ENCODE measurements around the gene RAP1A.
"Not testable (repeated sequence)": the region's sequence is repeated elsewhere in the genome, so short reads cannot be mapped to it uniquely, and the experiment has no call there.

The RAP1A gene

DNA sequence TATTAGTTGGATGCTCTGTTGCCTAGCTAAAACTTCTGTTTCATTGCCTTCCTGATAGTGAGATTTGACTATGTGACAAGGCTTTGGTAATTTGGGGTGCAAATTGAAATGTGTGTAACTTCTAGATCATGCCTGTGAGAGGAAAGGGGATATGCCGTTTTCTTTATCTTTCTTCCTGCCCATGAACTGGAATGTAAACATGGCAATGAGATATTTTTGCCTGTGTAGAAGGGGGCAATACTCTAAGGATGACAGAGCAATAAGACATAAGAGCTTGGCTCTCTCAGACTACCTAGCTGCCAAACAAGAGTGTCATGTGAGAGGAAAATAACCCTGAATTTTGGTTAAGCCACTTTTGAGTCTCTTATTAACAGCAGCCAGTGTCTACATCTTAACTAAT, 49.7 kb downstream of the RAP1A start:
- no peak for DNase-seq

DNA sequence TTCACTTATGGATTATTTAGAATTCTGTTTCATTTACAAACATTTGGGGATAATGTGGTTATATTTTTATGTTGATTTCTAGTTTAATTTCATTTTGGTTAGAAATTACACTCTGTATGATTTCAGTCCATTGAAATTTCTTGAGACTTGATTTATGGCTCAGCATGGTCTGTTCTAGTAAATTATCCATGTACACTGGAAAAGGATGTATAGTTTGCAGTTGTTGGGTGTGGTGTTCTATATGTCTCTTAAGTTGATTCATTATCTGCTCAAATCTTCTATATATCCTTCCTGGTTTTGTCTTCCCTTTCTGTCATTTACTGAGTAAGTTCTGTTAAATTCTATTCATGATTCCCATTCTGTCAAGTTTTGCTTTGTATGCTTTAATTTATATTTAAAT, 52.3 kb downstream of the RAP1A start:
- DNase-seq, result no peak

DNA sequence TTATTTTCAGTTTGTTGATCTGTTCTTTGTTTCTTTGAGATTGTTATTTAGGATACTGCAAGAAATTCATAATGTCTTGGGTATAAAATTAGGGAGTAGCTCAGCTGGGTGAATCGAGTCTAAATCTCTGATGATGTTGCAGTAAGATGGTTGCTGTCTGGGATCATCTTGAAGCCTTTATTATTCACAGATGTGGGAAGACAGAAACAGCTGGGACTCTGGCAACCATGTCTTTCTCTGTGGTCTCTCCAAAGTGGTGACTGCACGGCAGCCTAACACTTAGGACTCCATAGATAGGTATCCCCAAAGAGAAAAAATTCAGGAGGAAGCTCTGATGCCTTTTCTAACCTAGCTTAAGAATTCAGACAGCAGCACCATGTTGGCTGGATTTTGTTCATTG, 52.7 kb downstream of the RAP1A start:
- DNase-seq, result no peak

DNA sequence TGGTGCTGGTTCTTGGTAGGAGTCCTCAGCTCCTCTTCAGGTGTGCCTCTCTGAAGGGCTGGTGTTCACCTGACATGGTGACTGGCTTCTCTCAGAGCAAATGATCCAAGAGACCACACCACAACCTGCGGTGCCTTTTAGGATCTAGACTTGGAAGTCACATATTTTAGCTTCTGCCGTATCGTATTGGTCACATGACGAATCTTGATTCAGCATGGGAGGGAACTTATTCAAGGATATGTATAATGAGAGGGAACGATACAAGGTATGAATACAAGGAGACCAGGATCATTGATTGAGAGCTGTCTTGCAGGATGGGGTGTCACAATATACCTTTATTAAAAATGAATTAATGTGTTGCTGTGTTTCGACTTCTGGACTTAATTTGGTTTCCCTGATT, 58.0 kb downstream of the RAP1A start:
- DNase-seq, result no peak

DNA sequence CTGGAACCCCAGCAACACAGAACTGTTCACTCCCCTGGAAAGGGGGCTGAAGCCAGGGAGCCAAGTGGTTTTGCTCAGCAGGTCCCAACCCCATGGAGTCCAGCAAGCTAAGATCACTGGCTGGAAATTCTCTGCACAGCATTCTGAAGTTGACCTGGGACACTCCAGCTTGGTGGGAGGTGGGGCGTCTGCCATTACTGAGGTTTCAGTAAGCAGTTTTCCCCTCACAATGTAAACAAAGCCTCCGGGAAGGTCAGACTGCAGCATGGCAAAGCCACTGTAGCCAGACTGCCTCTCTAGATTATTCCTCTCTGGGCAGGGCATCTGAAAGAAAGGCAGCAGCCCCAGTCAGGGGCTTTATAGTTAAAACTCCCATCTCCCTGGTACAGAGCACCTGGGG, 60.0 kb downstream of the RAP1A start:
- DNase-seq, result no peak

DNA sequence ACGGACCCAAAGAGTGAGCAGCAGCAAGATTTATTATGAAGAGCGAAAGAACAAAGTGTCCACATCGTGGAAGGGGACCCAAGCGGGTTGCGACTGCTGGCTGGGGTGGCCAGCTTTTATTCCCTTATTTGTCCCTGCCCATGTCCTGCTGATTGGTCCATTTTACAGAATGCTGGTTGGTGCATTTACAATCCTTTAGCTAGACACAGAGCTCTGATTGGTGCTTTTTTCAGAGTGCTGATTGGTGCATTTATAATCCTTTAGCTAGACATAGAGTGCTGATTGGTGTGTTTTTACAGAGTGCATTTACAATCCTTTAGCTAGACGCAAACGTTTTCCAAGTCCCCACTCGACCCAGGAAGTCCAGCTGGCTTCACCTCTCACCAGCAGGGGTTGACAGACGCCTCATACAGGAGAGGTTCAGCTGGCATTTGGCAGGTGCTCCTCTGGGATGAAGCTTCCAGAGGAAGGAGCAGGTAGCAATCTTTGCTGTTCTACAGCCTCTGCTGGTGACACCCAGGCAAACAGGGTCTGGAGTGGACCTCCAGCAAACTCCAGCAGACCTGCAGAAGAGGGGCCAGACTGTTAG, 60.7 kb downstream of the RAP1A start:
- DNase-seq, result not testable (repeated sequence)

GRCh38 chr1:111685293-111686153, 65.9 kb downstream of the RAP1A start:
- not testable (repeated sequence) for DNase-seq

DNA sequence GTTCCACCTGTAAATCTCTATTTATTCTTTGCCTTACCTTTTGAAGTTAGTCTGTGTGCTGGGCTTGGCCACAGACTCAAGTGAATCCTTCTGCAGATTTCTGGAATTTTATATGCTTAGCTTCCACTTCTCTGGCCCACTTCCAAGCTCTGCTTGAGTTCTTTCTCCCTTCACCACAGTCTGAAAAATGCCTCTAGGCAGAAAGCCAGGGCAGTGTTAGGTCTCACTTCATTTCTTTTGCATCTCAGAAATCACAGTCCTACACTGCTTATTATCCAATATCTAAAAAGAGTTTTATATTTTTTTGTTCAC, 70.7 kb downstream of the RAP1A start:
- no peak for DNase-seq

- DNase-seq, result no peak
Measured at GRCh38 chr1:111691886-111692285, 72.3 kb downstream of the RAP1A start.

DNA sequence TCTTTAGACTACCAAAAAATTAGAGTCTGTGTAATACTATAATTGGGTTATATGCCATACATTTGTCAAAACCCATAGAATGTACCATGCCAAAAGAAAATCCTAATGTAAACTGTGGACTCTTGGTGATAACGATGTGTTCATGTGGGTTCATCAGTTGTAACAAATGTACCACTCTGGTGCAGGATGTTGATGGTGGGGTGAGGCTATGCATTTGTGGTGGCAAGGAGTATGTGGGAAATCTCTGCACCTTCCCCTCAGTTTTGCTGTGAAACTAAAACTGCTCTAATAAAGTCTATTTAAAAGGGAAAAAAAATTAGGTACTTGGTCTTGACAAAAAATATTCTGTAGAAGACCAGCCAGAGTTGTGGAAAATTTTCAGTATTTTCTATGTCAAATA, 76.2 kb downstream of the RAP1A start:
- no peak for DNase-seq

DNA sequence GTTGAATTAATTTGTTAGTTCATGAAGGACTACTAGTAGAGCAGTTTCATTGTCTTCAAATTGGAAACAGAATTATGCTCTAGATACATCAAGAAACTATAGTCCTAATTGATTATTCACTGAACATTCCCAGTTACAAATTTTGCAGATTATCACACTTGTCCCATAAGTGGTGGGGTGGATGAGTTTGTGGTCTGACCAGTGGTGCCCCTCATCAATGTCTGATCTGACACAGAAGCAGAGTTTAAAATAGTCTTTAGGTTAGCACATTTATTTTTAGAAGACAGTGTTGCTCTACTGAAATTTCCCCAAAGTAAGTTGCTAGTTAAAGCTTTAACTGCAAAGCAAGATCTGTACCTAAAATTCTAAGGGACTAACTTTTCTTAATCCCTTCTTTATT, 76.7 kb downstream of the RAP1A start:
- DNase-seq, result no peak

- DNase-seq, result no peak
Measured at GRCh38 chr1:111699268-111699667, 79.7 kb downstream of the RAP1A start.

GRCh38 chr1:111702504-111703050, 83.0 kb downstream of the RAP1A start:
- DNase-seq, result no peak

GRCh38 chr1:111704240-111704639, 84.7 kb downstream of the RAP1A start:
- no peak for DNase-seq

GRCh38 chr1:111704776-111705175, 85.2 kb downstream of the RAP1A start:
- no peak for DNase-seq

DNA sequence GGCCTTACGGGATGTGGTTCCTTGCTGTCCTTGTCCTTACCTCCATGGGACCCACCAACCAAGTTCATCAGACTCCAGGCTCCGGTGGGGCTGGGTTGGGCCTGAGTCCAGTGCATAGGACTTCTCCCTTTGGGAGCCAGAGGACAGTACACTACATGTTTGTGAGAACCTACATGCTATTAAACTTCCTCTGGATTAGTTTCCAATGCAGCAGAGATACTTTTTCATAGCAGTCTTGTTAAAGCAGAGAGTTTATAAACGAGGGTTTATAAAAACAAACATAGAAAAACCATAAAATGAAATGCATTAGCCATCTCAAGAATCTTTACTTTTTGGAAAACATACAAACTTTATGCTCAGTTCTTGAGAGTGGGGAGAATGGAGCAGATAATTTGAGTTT, 86.3 kb downstream of the RAP1A start:
- no peak for DNase-seq

- no peak for DNase-seq
Measured at GRCh38 chr1:111706921-111707320, 87.3 kb downstream of the RAP1A start.

DNA sequence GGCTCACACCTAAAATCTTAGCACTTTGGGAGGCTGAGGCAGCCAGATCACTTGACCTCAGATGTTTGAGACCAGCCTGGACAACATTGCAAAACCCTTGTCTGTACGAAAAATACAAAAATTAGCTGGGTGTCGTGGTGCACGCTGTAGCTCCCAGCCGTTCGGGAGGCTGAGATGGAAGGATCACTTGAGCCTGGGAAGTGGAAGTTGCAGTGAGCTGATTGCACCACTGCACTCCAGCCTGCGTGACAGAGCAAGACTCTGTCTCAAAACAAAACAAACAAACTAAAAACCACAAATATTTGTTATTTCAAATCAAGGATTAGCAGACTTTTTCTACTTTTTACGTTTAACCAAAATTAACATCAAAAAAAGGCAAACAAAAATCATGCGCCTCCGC, 88.3 kb downstream of the RAP1A start:
- DNase-seq, result no peak

- DNase-seq, result no peak
Measured at GRCh38 chr1:111709986-111710385, 90.4 kb downstream of the RAP1A start.

DNA sequence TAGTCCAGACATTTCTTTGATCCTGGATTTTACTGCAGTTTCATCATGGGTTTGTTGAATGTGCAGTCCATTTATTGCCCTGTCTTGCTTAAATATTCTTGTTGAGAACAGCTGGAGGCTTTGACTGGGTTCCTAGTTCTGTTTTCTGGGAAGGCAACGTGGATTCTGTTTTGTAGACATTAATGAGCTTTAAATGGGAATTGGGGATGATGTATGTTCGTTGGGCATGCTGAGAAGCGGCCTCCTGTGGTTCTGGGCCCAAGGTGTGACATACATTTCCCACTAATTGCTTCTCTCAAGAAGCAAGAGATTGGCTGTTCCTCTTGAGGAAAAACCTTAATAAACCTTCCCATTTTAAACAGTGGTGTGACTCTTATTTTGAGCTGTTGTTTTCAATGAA, 96.7 kb downstream of the RAP1A start:
- no peak for DNase-seq

DNA sequence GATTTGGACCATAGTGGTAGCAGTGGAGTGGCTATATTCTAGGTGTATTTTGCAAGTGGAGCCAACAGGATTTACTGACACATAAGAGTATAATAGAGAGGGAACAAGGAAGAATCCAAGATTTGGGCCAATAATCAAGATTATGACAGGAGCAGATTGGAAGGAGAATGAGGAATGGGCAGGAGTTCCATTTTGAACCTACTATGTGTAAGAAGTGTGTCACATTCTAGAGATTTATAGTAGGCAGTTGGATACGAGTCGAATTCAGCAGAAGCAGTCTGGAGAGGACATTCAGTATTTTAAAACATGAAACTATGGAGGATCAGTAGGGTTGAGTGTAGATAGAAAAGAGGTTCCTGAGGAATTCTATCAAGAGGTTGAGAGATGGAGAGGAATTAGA, 97.9 kb downstream of the RAP1A start:
- DNase-seq, result no peak

- DNase-seq, result no peak
Measured at GRCh38 chr1:111719135-111719534, 99.5 kb downstream of the RAP1A start.

GRCh38 chr1:111719674-111720132, 100.1 kb downstream of the RAP1A start:
- DNase-seq, result no peak

- no peak for DNase-seq
Measured at GRCh38 chr1:111720274-111720976, 100.8 kb downstream of the RAP1A start.
